Suprapubic skin (tissue), 3 donors: ENCODE results near the gene OMP.

Experiments used
- CTCF ChIP-seq, 2 donors: fragments of 200-600 bp in 1 of 2; fragments of 450-650 bp in 1 of 2; sonication (generic) in 1 of 2; IDR thresholded peaks; one replicate each; pipeline ENCODE4 v1.5.1; 2016 to 2019; ENCODE audit warnings: antibody characterized with exemption in 2 of 2, mild to moderate bottlenecking in 1 of 2, moderate library complexity in 1 of 2
- EP300 ChIP-seq: sonication (generic); formaldehyde crosslinking; IDR thresholded peaks from one replicate; pipeline ENCODE4 v1.6.1; 2017; ENCODE audit warnings: antibody characterized with exemption
- POLR2A ChIP-seq, 2 donors: fragments of 450-650 bp; IDR thresholded peaks; one replicate each; pipeline ENCODE4 v1.6.1; 2017; ENCODE audit warnings: antibody characterized with exemption in 2 of 2, mild to moderate bottlenecking in 2 of 2, moderate library complexity in 2 of 2

GRCh38 chr11:77067861-77068443, 34.7 kb upstream of the OMP start:
- TF ChIP-seq CTCF (IDR thresholded peaks at IDR 0.05): no peak
- no peak for TF ChIP-seq POLR2A (IDR thresholded peaks at IDR 0.05)
- TF ChIP-seq EP300: no peak
